ENCODE results near the gene MYO7B.

DNA sequence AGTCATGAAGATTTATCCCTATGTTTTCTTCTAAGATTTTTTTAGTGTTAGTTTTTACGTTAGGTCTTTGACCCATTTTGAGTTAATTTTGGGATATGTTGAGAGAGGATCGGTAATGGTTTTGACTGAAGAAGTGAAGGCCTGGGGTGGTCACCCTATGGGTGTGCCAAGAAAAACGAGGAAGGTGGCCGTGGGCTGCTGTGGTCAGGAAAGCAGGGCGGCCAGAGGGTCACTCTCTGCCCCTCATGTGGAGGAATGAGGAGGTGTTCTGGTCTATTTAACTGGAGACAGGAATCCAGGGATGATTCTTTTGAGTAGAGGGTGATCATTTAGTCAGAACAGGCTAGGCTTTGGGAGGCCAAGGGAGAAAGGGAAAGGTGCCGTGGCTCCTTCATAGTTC is 50.7 kb downstream of the MYO7B start:
- TF ChIP-seq GABPA (IDR thresholded peaks at IDR 0.05; ENCODE audit: low read depth) (no peak), POLR2AphosphoS5 (IDR thresholded peaks at IDR 0.05; ENCODE audit: low read depth) (no peak), SPI1 (IDR thresholded peaks at IDR 0.05; ENCODE audit: borderline replicate concordance, low read depth) (no peak)
- TF ChIP-seq, protein P1, sequence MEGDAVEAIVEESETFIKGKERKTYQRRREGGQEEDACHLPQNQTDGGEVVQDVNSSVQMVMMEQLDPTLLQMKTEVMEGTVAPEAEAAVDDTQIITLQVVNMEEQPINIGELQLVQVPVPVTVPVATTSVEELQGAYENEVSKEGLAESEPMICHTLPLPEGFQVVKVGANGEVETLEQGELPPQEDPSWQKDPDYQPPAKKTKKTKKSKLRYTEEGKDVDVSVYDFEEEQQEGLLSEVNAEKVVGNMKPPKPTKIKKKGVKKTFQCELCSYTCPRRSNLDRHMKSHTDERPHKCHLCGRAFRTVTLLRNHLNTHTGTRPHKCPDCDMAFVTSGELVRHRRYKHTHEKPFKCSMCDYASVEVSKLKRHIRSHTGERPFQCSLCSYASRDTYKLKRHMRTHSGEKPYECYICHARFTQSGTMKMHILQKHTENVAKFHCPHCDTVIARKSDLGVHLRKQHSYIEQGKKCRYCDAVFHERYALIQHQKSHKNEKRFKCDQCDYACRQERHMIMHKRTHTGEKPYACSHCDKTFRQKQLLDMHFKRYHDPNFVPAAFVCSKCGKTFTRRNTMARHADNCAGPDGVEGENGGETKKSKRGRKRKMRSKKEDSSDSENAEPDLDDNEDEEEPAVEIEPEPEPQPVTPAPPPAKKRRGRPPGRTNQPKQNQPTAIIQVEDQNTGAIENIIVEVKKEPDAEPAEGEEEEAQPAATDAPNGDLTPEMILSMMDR (IDR thresholded peaks at IDR 0.05; ENCODE audit: insufficient read depth, low read length), result no peak
- TF ChIP-seq, protein P2, sequence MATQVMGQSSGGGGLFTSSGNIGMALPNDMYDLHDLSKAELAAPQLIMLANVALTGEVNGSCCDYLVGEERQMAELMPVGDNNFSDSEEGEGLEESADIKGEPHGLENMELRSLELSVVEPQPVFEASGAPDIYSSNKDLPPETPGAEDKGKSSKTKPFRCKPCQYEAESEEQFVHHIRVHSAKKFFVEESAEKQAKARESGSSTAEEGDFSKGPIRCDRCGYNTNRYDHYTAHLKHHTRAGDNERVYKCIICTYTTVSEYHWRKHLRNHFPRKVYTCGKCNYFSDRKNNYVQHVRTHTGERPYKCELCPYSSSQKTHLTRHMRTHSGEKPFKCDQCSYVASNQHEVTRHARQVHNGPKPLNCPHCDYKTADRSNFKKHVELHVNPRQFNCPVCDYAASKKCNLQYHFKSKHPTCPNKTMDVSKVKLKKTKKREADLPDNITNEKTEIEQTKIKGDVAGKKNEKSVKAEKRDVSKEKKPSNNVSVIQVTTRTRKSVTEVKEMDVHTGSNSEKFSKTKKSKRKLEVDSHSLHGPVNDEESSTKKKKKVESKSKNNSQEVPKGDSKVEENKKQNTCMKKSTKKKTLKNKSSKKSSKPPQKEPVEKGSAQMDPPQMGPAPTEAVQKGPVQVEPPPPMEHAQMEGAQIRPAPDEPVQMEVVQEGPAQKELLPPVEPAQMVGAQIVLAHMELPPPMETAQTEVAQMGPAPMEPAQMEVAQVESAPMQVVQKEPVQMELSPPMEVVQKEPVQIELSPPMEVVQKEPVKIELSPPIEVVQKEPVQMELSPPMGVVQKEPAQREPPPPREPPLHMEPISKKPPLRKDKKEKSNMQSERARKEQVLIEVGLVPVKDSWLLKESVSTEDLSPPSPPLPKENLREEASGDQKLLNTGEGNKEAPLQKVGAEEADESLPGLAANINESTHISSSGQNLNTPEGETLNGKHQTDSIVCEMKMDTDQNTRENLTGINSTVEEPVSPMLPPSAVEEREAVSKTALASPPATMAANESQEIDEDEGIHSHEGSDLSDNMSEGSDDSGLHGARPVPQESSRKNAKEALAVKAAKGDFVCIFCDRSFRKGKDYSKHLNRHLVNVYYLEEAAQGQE (IDR thresholded peaks at IDR 0.05; ENCODE audit: insufficient replicate concordance, low read depth), result no peak
